Right hindlimb (tissue), 1 donor: ENCODE results near the gene TRIM48.
"Not testable (repeated sequence)": the region's sequence is repeated elsewhere in the genome, so short reads cannot be mapped to it uniquely, and the experiment has no call there.

Source experiments
- DNase-seq: peaks from one replicate; pipeline ENCODE4 v3.0.0-alpha.2; 2018

Gene TRIM48, protein sequence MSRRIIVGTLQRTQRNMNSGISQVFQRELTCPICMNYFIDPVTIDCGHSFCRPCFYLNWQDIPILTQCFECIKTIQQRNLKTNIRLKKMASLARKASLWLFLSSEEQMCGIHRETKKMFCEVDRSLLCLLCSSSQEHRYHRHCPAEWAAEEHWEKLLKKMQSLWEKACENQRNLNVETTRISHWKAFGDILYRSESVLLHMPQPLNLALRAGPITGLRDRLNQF

DNA sequence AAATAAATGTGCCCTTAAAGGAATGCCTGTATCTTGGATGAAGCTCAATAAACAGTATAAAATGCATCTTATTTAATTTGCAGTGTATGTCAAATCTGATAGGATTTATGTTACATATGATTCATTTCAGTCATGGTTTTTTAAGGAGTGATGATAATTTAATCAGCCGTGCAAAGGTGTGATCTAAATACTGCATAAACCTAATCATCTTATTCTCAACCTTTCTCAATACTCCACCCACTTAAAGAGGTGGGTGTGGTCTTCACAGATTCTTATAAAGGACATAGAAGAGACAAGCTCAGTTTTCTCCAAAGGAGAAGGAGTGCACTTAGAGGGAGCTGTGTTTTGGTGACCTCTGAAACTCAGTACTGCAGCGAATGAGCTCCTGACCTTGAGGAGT lies at the start of gene TRIM48:
TRIM48 (plus strand) TSS at position 301 of the 400 bp plus-strand sequence. CDS start 113 bp downstream, outside the sequence.
- DNase-seq, result not testable (repeated sequence)

DNA sequence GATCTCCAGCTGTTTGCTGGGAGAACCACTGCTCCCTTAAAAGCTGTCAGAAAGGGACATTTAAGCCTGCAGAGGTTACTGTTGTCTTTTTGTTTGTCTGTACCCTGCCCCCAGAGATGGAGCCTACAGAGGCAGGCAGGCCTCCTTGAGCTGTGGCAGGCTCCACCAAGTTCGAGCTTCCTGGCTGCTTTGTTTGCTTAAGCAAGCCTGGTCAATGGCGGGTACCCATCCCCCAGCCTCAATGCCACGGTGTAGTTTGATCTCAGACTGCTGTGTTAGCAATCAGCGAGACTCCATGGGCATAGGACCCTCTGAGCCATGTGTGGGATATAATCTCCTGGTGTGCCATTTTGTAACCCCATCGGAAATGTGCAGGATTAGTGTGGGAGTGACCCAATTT lies 23.6 kb upstream of the TRIM48 start:
- DNase-seq, result not testable (repeated sequence)

DNA sequence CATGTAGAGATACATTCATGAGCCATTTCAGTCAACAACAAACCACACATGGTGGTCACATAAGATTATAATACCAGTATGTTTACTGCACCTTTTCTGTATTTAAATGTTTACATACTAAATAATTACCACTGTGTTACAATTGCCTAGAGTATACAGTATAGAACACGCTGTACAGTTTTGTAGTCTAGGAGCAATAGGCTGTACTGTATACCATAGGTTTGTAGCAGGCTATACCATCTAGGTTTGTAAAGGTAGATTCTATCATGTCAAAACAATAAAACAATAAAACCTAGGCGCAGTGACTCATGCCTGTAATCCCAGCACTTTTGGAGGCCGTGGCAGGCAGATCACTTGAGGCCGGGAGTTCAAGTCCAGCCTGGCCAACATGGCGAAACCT lies 1.1 kb downstream of the TRIM48 start:
- DNase-seq, result no peak
